Esophagus squamous epithelium (tissue), 4 donors: ENCODE results near the gene DGKQ.

ENCODE experiments used
- POLR2A ChIP-seq, 4 donors: fragments of 450-650 bp; IDR thresholded peaks; one replicate each; pipeline ENCODE4 v1.6.1; 2017; ENCODE audit warnings: antibody characterized with exemption in 4 of 4, mild to moderate bottlenecking in 4 of 4, moderate library complexity in 3 of 4
- TF ChIP-seq, protein P1 (sequence below), 6 experiments: fragments of 450-650 bp in 4 of 6; fragments of 200-600 bp in 2 of 6; sonication (generic) in 2 of 6; IDR thresholded peaks; one replicate each; pipeline ENCODE4 v1.5.1; 2016 to 2019; ENCODE audit warnings: antibody characterized with exemption in 6 of 6, mild to moderate bottlenecking in 4 of 6, moderate library complexity in 4 of 6

DNA sequence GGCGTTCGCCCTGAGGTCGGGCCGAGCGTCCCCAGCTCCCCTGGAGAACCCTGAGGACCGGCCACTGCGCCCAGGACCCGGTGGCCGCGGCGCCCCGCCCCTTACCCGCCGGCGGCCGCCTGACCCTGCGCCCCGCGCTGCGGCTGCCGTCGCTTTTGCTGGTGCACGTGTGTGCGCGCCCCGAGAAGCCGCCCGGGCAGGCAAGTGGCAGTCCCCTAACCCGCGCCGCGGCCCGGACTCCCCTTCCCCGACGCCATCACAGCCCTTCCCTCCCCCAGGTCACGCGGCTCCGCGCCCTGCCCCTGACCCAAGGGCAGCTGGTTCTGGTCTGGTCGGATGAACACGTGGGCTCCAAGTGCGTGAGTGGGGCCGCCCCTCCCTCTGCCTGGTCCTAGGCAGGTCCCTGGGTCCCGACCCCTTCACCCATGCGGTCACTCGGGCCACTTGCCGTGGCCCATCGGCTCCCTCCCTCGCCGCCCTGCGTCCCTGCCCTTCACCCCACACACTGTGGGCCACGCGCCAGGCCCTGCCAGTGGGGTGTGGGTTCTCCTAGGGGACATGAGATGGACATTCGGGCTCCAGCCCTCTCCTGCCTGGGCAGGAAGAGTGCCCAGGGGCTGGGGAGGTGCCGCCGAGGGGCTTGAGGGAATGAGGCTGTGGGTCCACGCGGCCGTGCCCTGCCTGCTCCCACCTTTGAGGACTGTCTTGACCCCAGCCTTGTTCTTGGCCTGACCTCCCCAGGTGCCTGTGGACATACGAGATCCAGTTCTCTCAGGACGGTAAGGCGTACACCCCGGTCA lies 30.1 kb upstream of the DGKQ start:
- TF ChIP-seq, protein P1, sequence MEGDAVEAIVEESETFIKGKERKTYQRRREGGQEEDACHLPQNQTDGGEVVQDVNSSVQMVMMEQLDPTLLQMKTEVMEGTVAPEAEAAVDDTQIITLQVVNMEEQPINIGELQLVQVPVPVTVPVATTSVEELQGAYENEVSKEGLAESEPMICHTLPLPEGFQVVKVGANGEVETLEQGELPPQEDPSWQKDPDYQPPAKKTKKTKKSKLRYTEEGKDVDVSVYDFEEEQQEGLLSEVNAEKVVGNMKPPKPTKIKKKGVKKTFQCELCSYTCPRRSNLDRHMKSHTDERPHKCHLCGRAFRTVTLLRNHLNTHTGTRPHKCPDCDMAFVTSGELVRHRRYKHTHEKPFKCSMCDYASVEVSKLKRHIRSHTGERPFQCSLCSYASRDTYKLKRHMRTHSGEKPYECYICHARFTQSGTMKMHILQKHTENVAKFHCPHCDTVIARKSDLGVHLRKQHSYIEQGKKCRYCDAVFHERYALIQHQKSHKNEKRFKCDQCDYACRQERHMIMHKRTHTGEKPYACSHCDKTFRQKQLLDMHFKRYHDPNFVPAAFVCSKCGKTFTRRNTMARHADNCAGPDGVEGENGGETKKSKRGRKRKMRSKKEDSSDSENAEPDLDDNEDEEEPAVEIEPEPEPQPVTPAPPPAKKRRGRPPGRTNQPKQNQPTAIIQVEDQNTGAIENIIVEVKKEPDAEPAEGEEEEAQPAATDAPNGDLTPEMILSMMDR (IDR thresholded peaks at IDR 0.05), result no peak
- TF ChIP-seq POLR2A (IDR thresholded peaks at IDR 0.05), result no peak
